Stimulated activated CD4-positive, alpha-beta T cell treated with anti-CD3 and anti-CD28 coated beads, Interleukin-4, amount 100 ng/mL, for 4 hours (primary cell): ENCODE results near the gene BST1.
A peak's percentile ranks its signal among the peaks of the same experiment; 100 is the strongest.
"Not testable (repeated sequence)": the region's sequence is repeated elsewhere in the genome, so short reads cannot be mapped to it uniquely, and the experiment has no call there.

Source experiments
- DNase-seq, 2 experiments: peaks; one replicate each; pipeline ENCODE4 v3.0.0-alpha.2; 2020

Gene BST1

DNA sequence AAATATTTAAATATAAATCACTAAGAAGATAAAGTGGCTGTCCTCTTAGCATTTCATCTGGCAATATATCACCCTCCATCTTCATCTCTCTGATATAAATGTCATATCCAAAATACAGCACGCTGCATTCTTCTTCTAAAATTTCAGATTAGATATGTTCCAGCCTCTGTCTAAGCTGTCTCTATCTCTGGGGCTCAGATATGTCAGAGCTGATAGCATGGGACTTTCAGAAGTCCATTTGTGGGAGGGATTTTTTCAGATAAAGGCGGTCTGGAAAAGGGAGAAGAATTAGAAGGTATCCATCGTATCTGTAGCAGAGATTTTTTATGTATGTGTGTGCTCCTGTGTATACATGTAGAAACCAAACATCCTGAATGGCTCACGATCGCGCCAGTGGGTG is 50.2 kb downstream of the BST1 start:
- no peak for DNase-seq

DNA sequence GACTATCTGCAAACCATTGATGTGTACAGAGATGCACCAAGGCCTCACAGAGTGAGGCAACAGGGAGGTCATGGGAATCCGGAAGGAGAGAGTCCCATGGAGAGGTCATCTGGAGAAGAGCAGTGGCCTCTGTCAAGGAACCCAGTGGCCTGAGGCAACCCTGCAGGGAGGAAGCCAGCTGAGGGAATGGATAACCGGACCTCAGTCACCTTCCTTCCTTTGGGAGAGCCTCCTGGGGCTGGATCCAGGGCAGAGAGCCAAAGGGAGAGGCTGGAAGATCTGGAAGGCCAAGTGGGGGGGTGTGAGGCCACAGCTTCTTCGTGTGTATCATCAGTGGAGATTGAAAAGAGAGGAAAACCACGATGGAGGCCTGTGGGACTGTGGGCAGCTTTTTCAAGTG is 50.9 kb downstream of the BST1 start:
- DNase-seq = no peak

DNA sequence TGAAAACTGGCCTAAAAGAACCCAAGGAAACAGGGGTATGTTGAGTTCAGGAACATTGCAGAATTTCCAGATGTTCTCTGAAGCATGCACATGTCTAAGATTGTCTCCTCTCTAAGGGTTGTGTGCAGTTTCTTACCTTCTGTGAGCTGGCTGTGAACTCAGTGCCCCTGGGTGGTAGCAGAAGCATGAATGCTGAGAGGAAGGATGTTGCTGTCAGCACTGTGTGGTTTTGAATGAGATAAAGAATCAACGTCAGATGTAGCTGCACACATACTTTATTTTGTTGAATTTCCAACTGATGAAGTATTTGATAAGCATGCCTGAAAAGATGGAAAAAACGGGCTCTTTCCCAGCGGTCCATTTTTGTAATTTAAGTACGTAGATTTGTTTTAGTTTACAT is 51.5 kb downstream of the BST1 start:
- peak in 1 of 2 experiments; percentile 23 for DNase-seq

DNA sequence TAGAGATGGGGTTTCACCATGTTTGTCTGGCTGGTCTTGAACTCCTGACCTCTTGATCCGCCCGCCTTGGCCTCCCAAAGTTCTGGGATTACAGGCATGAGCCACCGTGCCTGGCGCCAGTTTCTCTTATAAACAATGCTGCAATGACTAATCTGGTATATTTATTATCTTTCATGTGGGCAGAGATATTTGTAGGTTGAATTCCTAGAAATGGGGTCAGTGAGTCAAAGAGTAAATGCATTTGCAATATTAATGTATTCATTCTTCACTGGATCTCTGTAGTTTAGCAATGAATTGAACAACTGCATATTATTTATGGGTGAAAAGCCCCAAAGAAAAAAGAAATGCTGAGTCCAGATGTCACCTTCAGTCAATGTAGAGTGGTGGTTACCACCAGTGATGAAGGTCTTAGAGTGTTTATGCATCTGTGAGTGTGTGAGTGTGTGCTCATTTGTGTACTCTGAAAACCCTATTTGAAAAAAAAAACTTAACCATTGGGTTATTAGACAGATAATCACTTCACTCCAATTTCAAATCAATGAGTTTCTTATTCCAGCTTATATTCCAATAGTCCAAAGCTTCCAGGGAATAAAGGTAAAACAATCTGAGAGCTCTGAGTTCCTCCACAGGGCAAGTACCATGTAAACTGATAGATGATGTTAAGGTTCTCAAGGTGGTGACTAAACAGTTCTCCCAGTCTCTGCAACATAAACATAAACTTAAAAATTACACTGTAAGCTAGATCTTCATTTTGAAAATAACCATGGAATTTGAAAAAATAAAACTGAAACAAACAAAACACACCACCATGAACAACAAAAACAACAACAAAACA is 52.7 kb downstream of the BST1 start:
- peak; percentile 30 to 33 for DNase-seq

DNA sequence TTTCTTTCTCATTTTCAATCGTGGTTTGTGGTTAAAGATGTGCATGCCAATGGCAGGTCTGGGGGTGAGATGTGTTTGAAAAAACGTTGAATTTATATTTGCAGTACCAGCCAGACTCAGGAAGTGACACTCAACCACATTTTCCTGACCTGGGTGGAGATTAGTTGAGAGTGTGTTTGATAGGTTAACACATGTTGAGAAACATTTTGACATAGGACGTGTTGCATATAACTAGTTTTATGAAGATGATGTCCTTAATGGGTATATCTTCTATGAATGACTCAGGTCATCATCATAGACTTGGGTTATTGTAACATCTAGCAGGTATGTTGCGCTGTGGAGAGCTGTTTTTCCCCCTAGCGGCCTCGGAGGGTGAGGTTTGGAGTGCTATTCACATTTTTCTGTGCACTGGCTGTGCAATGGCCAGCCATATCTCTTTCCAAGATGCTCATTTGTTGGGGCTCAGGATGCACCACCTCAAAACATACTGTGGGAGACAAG is 53.5 kb downstream of the BST1 start:
- DNase-seq = peak; percentile 60 to 67

DNA sequence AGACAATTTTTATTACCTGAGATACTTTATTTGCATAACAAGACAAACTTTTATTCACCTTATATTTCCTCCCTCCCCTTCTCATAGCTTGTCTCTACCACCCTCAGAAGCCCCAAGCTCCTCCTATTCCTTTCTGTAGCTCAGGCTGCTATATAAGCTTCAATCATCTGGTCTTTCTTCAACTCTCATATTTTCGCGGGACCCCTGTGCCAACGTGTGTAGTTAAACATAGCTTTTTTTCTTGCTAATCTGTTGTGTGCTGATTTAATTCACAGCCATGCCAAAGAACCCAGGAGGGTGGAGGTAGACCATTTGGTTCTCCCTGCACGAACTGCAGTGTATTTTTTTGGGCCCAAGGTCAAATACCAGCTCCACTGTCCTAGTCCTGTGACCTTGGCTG is 54.2 kb downstream of the BST1 start:
- no peak for DNase-seq

DNA sequence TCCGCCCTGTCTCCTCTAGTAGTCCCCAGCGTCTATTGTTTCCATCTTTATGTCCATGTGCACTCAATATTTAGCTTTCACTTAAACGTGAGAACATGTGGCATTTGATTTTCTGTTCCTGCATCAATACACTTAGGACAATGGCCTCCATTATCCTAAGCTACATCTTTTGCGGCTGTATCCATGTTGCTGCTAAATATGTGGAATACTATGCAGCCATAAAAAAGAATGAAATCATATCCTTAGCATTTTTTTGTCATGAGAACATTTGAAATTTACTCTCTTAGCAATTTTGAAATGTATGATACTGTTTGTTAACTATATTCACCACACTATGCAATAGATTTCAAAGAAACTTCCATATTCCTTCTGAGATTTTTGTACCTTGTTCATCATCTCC is 55.4 kb downstream of the BST1 start:
- DNase-seq = no peak

DNA sequence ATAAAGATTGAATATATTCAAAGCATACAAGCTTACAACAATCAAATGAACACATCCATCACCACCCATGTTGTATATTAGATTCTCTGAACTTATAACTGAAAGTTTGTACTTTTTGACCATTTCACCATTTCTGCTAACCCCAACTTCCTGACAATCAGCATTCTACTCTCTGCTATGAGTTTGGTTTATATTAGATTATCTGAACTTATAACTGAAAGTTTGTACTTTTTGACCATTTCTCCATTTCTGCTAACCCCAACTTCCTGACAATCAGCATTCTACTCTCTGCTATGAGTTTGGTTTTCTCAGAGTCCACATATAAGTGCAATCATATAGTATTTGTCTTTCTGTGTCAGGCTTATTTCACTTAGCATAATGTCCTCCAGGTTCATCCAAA is 59.6 kb downstream of the BST1 start:
- not testable (repeated sequence) for DNase-seq

DNA sequence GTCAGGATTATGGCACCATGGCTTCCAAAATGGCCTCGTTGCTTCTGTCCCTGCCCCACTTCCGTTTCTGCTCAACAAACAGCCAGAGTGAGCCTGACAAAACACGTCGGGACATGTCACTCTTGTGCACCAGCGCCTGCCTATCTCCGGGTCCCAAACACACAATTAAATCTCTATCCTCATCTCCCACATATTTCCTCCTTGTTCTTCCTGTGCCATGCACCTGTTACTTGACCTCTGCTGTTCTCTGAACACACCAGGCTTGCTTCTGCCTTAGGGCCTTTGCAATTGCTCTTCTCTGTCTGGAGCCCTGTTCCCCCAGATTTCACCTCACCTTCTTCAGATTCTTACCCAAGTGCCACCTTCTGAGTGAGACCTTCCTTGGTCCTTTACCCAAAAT is 62.5 kb downstream of the BST1 start:
- DNase-seq = no peak

DNA sequence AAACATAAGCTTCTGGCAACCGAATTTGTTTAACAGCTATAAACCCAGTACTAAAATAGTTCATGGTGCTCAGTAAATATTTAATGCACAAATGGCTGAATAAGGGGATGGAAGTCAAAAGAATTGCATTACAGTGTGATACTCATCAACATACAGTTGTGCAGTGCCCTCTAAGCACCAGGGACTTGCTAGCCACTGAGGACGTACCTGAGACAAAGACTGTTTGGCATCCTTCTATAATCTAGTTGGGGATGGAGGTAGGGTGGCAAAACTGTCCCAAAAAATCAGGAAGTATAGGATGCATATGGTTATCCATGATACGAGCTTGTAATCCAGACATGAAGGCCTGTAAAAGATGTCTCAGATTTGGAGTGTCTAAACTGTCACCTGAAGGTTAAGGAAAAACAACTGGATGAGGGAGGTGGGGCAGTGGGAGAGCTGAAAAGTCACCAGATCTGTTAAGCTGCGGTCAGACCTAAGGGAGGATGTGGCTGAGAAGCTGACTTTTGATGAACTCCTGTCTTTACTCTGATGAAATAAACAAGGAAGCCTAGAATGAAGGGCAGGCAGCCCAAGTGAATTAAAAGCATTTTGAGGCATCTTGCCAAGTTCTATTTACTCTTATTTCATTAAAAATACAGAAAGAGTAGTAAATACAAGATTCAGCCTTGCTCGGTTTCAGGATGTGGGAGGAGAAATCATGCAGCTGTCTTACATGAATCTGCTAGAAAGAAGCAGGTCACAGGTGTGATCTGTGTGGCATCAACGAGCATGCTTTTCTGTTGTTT is 63.2 kb downstream of the BST1 start:
- DNase-seq = peak in 1 of 2 experiments; percentile 29

DNA sequence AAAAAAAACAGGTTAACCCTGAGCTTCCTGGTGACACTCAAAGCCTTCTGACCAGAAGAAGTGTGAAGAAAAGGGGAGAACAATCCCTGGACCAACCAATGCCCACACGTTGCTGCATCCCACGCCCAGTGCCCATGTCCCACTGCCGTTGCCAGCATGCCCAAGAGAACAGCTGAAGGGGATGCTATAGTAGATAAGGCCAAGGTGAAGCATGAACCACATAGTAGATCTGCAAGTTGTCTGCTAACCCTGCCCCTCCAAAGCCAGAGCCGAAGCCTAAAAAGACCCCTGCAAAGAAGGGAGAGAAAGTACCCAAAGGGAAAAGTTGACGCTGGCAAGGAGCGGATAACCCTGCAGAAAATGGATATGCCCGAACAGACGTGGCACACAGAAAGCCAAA is 64.0 kb downstream of the BST1 start:
- DNase-seq = no peak

DNA sequence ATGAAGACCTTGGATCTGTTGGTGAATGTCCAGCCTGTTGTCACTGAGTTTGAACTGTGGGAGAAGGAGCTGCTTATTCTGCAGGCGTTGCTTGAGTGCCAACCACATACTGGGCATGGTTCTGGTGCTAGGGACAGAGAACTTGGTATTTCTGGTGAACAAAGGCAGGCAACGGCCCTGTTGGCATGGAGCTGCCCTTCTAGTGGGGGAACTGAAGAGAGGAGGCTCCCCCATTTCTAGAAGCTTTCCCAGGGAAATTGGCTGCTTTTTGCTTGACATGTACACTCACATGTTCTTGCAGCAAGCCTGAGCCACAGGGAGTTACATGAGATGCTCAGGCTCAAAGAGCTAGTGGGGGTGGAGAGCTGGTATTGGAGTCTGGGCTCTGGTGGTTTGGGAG is 66.3 kb downstream of the BST1 start:
- no peak for DNase-seq

DNA sequence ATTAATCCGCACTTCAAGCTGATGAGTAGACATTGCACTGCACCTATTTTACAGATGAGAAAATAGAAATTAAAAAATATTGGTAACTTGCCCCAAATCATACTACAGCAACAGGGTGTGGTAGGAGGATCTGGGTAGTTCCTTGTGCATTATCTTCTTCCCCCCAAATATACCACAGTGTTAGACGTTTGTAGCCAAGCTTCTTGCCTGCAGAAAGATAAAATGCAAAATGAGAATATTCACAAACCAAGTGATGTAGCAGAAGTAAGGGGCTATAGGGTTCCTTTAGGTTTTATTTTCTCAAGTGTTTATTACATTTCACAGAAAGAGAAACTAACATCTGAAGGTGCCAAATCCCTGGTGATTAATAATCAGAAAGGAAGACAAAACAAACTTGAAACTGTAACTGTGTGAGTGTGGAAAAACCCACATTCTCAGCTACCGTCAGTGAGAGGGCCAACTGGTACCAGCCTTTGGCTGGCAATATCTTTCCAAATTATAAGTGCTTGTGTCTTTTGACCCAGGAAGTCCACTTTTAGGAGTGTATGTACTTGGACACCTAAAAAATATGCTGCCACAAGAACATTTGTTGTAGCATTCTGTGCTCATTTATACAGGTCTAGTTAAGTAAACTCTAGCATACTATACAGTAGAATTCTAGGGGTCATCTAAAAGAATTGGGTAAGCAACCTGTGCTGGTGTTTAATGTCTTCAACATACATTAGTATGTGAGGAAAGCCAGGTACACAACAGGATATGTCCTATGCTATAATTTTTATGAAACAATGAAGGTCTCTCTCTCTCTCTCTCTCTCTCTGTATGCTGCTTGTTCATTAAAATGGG is 68.6 kb downstream of the BST1 start:
- DNase-seq = peak in 1 of 2 experiments; percentile 19

DNA sequence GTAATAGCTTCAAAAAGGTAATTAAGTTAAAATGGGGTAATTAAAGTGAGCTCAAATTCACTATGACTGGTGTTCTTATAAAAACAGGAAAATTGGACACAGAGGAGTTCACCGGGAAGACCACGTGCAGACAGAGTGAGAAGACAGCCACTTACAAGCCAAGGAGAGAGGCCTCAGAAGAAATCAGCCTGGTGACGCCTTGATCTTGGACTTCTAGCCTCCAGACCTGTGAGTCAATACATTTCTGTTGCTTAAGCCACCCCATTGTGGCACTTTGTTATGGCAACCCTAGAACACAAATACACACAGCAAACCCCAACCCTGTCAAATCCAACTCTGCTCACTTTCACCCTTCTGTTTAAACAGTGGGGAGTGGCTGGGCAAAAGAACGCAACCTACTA is 71.2 kb downstream of the BST1 start:
- no peak for DNase-seq

DNA sequence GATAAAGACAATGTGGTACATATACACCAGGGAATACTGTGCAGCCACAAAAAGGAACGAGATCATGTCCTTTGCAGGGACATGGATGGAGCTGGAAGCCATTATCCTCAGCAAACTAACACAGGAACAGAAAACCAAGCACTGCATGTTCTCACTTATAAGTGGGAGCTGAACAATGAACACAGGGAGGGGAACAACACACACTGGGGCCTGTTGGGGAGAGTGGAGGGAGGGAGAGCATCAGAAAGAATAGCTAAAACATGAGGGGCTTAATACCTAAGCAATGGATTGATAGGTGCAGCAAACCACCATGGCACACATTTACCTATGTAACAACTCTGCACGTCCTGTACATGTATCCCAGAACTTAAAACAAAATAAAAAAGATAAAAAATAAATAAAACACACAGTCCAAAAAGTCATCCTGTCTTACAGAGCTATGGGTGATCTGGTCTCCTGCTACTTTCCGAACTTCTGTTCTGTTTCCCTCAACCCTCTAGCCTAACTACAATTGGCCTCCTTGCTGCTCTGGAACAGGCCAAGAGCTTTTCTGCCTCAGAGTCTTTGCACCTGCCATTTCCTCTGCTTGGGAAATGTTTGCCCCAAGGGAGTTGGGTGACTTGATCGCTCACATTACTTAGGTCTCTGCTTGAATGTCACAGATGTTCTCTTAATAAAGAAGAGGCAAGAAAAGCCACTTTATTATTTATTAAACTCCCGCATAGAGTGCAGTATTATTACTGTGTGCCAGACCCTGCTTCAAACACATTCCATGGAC is 74.2 kb downstream of the BST1 start:
- DNase-seq = no peak

DNA sequence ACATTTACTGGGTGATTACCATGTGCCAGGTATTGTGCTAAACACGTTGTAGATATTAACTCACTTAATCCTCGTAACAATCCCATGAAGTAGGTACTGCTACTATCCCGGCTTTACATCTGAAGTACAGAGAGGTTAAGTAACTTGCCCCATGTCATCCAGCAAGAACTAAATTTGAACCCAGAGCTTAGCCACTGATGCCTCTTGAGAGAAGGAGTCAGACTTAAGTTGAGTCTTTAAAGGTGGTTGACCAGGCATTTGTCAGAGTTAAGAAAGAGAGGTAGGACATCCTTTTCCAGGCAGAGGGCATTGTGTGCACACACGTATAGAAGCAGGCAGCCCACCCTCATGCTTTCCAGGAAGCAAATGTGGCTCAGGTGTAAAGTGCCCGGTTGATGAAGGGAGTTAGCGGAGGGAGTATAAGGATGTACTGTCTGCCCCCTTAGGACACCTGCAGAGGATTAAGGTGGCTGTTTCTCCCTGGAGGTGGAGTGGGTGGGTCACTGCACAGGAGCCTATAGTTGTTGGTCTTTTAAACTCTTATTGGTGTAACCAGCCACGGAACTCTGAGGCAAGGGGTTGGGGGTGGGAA is 74.9 kb downstream of the BST1 start:
- DNase-seq = no peak

DNA sequence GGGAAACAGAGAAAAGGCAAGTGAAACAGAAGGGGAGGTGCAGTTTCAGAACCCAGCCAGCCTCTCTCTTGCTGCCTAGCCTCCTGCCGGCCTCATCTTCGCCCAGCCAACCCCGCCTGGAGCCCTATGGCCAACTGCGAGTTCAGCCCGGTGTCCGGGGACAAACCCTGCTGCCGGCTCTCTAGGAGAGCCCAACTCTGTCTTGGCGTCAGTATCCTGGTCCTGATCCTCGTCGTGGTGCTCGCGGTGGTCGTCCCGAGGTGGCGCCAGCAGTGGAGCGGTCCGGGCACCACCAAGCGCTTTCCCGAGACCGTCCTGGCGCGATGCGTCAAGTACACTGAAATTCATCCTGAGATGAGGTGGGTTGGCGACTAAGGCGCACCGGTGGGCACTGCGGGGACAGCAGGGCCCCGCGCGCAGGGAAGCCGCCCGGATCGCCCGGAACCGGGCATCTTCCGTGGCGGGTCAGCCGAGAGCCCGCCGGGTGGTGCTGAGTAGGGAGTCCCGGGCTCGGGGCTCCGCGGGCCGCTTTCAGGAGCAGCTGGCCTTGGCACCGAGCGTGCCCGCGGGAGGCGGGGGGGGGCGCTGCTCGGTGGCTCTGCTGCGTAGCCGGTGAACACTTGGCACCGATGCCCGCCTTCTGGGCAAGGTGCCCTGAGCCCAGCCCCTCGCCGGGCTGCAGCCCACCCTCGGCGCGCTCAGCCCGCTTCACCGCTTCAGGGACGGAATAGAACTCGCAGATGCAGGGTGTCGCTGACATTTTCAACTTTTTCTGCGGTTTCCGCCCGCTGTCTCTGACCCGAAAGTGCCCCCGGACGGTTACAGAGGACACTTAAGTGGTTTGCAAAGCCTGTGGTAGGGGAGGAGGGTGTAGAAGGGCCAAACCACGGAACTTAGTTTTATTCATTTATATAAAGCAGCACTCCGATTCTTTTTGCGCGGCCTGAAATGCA is 75.7 kb downstream of the BST1 start, which contains the start of gene CD38:
CD38 (plus strand) TSS at position 40 of the 953 bp plus-strand sequence; CDS start at position 127, 87 bp downstream.
- peak; percentile 36 to 41 for DNase-seq

DNA sequence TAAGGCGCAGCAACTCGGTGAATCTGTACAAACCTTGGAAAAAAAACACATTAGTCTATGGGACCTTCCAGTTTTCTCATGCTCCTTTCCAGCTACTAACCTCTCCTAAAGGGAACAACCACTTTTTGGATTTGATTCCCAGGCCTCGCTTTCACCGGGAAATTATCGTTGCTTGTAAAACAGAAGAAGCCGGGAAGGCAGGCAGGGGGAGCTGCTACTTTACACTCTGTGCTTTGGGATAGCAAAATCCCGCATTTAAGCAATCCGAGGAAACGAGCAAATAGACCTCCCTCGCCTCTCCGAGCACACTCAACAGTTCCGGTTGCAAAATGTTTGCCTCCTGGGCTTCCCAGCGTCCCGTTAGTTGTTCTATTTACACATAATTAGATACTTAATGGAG is 76.4 kb downstream of the BST1 start:
- no peak for DNase-seq

DNA sequence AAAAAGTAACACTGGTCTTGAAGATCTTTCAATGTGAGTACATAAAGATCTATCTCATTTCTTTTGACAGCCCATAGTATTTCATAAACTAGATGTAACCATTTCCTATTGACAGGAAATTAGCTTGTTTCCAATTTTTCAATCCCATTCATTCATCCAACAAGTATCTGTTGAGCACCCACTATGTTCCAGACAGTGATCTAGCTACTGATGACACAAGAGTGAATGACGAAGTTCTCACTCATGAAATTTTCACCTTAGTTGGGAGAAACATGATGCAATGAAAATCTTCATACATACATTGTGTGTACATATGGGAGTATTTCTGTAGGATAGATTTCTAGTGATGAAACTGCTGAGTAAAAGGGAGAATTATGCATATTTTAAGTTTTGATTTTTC is 76.9 kb downstream of the BST1 start:
- no peak for DNase-seq

DNA sequence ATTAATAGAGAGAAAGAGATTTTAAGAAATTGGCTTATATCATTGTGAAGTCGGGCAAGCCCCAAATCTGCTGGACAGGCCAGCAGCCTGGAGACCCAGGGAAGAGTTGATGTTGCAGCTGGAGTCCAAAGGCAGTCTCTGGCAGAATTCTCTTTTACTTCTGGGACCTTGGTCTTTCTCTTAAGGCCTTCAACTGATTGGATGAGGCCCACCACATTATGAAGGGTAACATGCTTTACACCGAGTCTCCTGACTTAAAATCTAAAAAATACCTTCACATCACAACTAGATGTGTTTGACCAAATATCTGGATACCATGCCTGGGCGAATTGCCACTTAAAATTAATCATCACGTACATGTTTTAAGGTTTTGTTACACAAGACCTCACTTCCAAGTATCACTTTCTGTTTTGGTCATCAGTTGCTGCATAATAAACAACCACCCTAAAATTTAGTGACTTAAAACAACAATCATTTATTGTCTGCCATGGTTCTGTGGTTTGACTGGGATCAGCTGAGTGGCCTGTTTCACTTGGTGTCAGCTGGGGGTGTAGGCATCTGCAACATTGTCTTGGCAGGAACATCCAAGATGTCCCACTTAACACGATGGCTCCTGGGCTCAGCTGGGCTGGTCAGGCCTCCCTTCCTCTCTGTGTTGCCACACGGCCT is 78.7 kb downstream of the BST1 start:
- DNase-seq = no peak
